HCT116 (cell line): ENCODE data around the gene QRICH2.

Experiments
- ELF1 ChIP-seq: IDR thresholded peaks from 2 replicates; pipeline ENCODE4 v1.6.1; 2012; ENCODE audit warnings: low read depth, borderline replicate concordance
- EZH2 ChIP-seq: fragments of 200-600 bp; sonication (generic); IDR thresholded peaks from 2 replicates; pipeline ENCODE4 v1.6.1; 2017; ENCODE audit warnings: antibody characterized with exemption, mixed run types
- REST ChIP-seq: IDR thresholded peaks from 2 replicates; pipeline ENCODE4 v1.6.1; 2012; ENCODE audit warnings: low read depth

DNA sequence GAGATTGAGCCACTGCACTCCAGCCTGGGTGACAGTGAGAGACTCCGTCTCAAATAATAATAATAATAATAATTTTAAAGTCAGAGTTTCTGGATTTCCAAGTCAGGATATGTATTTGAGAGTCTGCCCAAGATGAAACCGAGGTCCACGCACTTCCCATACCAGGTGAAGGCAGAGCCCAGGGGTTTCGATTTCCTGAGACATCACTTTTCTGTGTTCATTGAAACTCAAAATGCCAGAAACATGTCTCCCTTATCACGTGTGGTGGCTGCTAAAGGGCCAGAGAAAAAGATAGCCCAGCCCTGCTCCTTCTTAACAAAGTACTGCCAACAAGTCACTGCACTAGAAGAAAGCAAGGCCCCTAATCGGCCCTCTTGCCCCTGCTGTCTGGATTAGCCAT is 57.9 kb downstream of the QRICH2 start:
- TF ChIP-seq REST (no peak), EZH2 (no peak), ELF1 (no peak)
